Skin epidermis (tissue), 12 donors: Measurements from ENCODE around the gene OR10A3.
A peak's percentile ranks its signal among the peaks of the same experiment; 100 is the strongest.

Source experiments
- H3K27ac ChIP-seq, 21 experiments: fragments of 200-600 bp; sonication (generic) in 11 of 21; one replicate each; pipeline ENCODE4 v1.5.0; 2020; ENCODE audit warnings: mild to moderate bottlenecking in 3 of 21, inconsistent platforms in 2 of 21, moderate library complexity in 2 of 21
- H3K4me3 ChIP-seq, 7 experiments: fragments of 200-600 bp; sonication (generic) in 2 of 7; one replicate each; pipeline ENCODE4 v1.5.0; 2020; ENCODE audit warnings: inconsistent platforms in 2 of 7, mild to moderate bottlenecking in 2 of 7, moderate library complexity in 1 of 7

OR10A3 gene

DNA sequence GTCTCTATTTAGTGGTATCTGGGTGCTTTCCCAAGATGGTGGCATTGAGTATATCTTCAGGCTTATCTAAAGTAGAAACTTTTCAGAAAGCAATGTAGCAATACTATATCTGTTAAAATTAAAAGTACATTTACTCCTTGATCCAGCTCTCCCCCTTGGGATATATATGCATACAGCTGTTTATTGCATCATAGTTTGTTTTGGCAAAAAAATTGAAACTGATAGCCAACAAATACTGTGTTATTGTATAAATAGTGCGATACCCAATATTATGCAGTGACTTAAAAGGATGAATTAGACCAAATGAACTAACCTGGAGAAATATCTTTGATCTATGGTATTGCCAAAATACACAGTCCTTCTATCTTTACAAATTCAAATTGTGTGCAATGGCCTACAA is 8.4 kb upstream of the OR10A3 start:
- H3K27ac ChIP-seq: no peak overlapping the region

DNA sequence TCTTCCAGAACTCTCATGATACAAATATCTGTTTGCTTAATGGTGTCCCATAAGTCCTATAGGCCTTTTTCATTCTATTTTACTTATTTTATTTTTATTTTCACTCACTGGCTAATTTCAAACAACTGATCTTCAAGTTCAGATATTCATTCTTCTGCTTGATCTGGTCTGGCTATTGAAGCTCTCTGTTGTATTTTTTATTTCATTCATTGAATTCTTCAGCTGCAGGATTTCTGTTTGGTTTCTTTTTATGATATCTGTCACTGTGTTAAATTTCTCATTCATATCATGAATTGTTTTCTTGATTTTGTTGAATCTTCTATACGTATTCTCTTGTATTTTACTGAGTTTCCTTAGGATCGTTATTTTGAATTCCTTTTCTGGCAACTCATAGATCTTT is 2.6 kb upstream of the OR10A3 start:
- no peak overlapping the region for H3K4me3 ChIP-seq
- no peak overlapping the region for H3K27ac ChIP-seq

More for the DNA sequence above, 8.4 kb upstream of the OR10A3 start:
- H3K4me3 ChIP-seq: no peak overlapping the region

DNA sequence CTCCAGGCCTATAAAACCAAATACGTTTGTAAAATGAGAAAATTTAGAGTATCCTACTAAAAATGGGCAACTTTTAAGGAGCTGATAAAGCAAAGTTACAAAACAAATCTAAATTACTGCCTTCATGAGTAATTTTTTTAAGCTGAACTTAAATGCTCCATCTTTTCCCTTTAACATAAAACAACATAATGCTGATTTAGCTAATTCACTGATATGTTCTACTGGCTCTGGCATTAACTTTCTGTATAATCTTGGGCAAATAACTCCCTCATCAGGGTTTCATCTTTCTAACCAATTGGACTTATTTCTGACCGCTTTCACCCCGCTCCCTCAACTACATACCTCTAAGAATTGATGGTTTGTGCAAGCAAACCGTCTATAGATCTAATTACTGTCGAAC is 362 bp downstream of the OR10A3 start:
- no peak overlapping the region for H3K27ac ChIP-seq
- H3K4me3 ChIP-seq: no peak overlapping the region

DNA sequence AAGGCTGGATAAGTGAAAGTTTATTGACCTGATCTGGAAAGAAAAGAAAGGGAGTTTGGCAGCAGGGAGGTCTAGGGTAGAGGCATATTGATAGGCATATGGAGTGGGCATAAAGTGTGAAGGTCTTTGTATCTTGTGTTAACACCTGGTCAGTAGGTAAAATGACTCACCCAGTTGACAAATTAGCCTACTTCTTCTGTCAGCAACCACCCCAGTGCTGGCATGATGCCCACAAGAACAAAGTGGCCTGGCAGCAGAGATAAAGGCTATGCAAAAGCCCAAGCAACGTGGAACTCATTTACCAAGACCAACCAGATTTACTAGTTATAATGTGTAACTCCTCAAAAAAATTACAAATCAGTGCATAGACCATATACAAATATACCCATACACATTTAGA is 4.9 kb downstream of the OR10A3 start:
- Histone ChIP-seq H3K4me3 (no peak overlapping the region), H3K27ac (no peak overlapping the region)

DNA sequence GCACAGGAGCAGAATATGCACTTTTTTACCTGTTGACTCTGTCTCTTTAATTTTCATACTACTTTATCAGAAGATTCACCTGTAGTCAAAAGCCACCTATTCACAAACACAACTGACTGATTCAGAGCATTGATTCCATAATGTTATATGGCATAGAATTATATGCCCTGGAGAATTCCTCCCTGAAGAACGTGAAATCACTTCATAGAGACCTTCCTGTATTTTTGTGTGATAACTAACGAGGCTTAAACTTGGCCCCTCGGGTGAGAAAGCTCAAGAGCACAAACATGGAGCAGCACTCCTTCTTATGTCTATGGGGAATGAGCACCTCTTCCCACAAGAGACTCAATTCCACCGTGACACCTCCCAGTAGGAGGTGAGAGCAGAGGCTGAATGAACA is 10.3 kb downstream of the OR10A3 start, which contains the start of gene OR10A6:
OR10A6 (minus strand) TSS at position 101 of the 400 bp plus-strand sequence. CDS start 2,606 bp downstream, outside the sequence.
- no peak within 1 kb of the TSS for H3K4me3 ChIP-seq
- no peak within 1 kb of the TSS for H3K27ac ChIP-seq

DNA sequence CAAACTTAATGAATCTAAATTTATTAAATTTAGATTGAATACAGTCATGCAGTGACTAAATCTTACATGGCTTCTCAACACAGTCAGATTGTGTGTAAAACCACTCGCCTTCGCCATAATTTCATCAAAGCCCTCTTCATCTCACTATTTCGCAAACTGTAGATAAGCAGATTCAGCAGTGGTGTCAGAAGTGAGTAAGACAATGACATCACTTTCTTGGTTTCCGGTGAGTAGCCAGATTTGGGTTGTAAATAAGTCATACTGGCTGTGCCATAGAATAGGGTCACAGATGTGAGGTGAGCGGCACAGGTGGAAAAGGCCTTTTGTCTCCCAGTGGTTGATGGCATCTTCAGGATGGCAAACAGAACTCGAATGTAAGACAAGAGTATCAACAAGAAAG is 13.9 kb downstream of the OR10A3 start:
- Histone ChIP-seq H3K27ac (no peak overlapping the region), H3K4me3 (no peak overlapping the region)

DNA sequence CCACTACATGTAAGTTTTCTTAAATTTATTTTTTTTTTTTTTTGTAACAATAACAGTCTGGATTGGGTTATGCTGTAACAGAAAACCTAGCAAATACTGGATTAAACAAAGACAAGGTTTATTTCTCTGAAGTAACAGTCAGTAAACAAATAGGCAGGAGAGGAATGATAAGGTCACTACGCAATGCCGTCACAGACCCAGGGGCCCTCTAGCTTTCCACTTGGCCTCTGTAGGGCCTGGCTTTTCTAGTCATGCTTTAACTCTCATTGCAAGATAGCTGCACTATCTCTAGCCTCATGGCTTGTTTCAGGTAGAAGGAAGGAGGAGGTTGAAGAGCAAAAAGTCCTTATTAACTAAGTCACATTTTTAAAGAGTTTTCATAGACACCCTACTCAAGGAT is 17.0 kb downstream of the OR10A3 start:
- no peak overlapping the region for H3K4me3 ChIP-seq
- no peak overlapping the region for H3K27ac ChIP-seq

DNA sequence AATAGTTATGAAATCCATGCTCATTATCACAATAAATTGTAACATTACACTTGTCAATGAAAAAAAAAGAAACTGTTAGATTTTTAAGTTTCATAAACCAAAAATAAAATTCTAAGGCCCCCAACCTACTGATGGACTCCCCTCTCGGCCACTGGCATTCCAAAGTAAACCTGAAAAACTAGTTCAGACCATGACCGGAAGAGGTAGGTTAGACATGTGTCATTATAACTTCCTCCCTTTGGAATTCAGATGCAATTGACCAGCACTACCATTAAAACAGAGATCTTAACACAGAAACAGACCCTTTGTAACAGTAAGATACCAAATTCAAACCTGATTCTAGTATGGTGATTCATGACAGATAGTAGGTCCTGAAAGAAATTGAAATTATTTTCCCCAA is 23.4 kb downstream of the OR10A3 start:
- Histone ChIP-seq H3K27ac (no peak overlapping the region), H3K4me3 (no peak overlapping the region)

DNA sequence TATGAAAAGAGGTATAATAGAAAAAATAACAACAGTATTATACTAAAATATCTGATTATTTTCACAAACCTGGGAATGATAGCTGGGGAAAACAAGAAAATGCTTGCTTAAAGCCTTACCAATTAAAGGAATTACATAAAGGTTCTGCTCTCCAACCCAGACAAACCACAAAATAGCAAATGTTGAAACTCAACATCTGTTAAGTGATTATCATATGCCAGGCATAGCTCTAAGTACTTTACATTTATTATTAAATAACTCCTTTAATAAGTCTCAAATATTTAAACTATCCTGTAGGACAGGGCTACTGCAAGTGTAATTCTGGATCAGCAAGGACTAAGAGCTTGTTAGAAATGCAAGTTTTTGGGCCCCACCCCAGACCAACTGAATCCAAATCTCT is 30.5 kb downstream of the OR10A3 start:
- Histone ChIP-seq H3K27ac (no peak overlapping the region), H3K4me3 (no peak overlapping the region)

DNA sequence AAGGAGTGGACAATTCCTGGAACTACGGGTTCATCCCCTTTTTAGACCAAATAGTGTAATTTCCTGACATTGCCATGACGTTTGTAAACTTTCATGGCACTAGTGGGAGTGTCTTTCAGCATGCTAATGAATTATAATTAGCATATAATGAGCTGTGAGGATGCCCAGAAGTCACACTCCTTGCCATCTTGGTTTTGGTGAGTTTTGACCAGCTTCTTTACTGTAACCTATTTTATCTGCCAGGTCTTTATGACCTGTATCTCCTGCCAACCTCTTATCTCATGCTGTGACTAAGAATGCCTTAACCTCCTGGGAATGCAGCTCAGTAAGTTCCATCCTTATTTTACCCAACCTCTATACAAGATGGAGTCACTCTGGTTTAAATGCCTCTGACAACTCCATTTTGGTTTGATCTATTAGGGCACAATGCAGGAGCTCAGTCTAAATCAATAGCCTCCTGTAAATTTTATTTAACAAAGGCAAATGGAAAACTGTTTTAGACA is 31.2 kb downstream of the OR10A3 start:
- Histone ChIP-seq H3K27ac (no peak overlapping the region), H3K4me3 (no peak overlapping the region)

DNA sequence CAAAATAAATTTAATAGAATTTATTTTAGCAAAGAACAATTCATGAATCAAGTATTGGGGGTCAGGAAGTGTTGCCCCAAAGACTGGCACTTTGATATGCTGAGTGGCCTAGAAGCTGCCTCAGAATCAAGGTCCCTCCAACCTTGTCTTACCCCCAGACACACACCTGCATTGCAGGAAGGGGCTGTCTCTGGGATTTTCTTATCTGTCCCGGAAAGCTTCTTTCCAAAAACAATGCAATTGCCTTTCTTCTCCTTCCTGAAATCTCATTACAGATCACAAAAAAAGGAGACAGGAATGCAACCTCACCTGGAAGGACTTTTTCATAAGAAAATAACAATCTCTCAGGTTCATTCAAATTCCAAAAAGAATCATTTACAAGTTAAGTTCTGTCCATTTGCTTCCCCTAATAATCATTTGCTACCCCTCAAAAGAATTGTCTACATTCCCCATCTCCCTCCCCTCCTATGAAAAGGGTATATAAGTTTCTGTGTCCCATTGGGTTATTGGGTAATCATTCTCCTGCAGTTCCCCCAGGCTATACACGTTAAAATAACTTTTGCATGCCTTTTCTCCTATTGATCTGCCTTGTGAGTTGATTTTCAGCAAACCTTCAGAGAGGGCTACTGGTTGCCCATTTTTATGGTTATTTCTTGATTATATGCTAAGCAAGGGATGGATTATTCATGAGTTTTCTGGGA is 31.8 kb downstream of the OR10A3 start:
- H3K27ac ChIP-seq: no peak overlapping the region
- H3K4me3 ChIP-seq: no peak overlapping the region

DNA sequence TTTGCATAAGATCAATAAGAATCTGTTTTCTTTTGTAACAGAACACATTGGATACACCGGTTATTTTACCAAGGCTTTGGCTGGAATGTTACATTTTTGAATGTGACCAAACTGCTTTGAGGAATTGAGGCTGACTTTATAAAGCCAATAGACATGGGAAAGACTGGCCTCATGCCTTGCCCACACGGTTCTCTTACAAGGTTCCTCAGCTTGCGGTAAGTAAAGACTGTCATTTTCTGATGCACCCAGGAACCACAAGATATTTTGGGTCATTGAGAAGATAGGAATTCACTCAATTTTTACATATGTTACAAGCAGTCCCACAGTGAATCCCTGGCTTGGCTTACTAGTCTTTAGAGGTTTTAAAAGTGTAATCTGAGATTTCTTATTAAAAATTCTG is 34.4 kb downstream of the OR10A3 start:
- no peak overlapping the region for H3K27ac ChIP-seq
- H3K4me3 ChIP-seq: no peak overlapping the region

DNA sequence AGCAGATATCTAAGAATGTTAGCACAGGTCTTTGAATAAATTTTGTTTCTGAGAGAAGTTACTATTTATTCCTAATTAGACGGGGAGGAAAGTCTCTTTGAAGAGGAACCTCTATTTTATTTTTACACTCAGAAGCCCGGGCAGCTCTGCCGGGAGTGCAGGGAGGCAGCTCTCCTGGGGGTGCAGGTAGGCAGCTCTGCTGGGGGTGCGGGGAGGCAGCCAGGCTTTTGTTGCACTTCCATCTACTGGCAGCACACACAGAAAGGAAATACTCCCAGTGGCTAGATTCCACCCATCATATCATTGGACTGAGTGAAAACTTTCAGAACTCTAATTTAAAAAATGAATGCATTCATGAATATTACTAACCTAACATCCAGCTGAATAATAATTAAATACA is 35.0 kb downstream of the OR10A3 start:
- peak overlapping the region in 5 of 21 experiments; percentile 16 to 35 (median 31) for H3K27ac ChIP-seq
- H3K4me3 ChIP-seq: no peak overlapping the region

DNA sequence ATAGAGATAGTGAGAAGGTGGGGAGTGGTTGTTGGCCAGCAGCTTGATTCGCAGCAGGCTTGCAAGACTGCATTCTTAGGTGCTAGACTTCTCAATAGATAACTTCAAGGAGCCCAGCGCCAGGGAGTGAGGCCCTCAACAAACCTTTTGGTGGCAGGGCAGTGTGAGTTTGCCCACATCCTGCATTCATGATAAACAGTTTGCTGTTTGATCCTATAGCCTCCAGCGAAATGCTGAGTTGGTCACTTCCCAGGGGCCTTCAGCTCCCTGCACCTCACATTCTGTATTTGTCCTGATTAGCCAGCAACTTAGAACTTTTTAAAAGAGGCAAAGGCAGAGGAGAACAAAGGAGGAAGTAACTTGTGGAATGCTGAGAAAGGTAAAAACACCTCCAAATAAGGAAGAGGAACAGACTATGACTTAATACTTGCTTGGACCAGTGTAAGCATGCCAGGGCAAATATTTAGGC is 35.5 kb downstream of the OR10A3 start:
- peak overlapping the region in 10 of 21 experiments; percentile 3 to 67 (median 32) for H3K27ac ChIP-seq

DNA sequence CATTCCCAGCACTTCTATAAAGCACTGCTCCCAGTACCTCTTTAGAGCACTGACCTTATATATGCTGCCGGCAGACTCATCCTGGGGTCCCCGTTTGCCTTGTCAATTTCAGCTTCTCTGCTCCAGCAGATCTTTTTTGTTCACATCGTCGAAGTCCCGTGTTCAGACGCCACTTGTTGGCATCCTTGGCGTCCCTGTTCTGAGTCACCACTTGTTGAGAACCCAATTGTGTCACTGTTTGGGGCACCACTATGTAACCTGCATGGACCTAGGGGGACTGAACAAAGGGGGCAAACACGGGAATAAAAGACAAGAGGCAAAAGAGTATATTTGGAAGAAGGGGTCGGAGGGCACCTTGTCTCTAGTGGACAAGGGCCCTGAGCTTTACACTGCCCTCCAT is 36.0 kb downstream of the OR10A3 start:
- peak overlapping the region in 11 of 21 experiments; percentile 3 to 67 (median 35) for H3K27ac ChIP-seq
- no peak overlapping the region for H3K4me3 ChIP-seq

More for the DNA sequence above, 35.5 kb downstream of the OR10A3 start:
- H3K4me3 ChIP-seq: no peak overlapping the region

DNA sequence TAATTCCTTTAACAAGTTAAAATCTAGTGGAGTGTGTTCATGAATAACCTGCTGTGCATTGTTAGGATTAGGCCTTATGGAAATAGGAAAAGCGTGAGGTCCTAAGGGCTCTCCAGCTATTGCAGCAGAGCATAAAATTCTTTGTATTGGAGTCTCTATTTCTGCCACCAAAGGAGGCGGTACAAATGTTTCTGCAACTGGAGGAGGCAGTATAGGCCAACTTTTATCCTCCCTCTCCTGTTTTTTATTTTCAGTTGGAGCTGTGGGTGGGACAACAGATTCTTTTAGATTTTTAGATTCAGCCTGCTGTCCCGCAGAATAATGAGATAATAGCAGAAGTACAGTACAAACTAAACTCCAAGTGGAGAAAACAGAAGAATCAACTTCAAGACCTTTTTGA is 36.6 kb downstream of the OR10A3 start:
- peak overlapping the region in 8 of 21 experiments; percentile 3 to 60 (median 35) for H3K27ac ChIP-seq
- no peak overlapping the region for H3K4me3 ChIP-seq

DNA sequence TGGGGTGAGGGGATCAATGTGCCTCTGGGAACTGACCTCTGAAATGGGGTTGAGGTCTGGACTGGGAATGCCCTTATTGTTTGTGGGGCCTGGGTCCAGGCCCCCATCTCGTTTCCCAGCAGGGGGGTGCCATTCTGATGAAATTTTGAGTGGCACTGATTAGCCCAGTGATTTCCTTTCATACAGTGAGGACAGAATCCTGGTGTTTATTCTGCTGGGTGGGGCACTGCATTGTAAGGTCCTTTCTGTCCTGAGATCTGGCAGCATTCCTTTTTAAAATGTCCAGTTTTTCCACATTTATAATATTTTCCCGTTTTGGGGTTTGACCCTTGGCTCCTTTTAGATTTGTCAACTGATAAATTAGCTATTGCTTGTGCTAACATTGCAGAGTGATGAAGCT is 37.6 kb downstream of the OR10A3 start:
- peak overlapping the region in 1 of 21 experiments; percentile 38 for H3K27ac ChIP-seq
- no peak overlapping the region for H3K4me3 ChIP-seq

DNA sequence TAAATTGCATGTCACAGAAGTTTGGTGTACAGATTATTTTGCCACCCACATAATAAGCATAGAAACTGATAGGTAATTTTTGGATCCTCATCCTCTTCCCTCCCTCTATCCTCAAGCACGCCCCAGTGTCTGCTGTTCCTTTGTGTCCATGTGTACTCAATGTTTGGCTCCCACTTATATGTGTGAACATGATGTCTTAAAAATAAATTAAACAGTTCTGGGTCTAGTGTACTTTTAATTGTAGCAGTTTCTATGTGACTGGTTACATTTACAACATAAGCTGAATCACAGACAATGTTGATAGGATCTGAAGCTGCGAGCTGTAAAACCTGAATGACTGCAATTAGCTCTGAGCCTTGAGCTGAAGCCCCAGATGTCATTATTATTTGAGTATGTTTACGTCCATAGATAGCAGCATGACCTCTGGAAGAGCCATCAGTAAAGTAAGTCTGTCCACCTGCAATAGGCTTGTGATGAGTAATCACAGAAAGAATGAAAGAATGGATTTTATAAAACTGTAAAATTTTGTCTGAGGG is 40.1 kb downstream of the OR10A3 start:
- Histone ChIP-seq H3K4me3 (no peak overlapping the region), H3K27ac (peak overlapping the region in 6 of 21 experiments; percentile 14 to 47 (median 37))

DNA sequence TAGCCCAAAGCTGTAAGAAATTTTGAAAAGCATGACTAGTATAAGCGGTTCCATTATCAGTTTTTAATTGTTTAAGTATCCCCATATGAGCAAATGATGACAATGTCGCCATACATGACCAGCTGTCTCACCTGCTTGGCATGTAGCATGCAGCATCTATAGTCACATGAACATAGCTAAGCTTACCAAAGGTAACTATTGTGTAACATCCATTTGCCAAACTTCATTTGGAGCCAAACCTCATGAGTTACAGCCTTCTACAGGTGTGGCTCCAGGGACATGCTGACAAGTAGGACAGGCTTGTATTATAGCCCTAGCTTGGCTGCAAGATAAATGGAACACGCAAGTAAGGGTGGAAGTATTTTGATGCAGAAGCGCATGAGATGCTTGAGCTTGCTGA is 40.8 kb downstream of the OR10A3 start:
- H3K4me3 ChIP-seq: no peak overlapping the region
- H3K27ac ChIP-seq: peak overlapping the region in 2 of 21 experiments; percentile 21 to 46

DNA sequence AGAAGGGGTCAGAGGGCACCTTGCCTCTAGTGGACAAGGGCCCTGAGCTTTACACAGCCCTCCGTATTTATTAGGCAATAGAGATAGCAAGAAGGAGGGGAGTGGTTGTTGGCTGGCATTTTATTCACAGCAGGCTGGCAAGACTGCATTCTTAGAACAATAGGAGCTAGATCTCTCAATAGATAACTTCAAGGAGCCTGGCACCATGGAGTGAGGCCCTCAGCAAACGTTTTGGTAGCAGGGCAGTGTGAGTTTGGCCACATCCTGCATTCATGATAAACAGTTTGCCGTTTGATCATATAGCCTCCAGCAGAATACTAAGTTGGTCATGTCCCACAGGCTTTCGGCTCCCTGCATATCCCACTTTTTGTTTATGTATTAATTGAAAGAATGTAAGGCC is 42.1 kb downstream of the OR10A3 start:
- peak overlapping the region in 2 of 21 experiments; percentile 9 to 29 for H3K27ac ChIP-seq
- H3K4me3 ChIP-seq: no peak overlapping the region

DNA sequence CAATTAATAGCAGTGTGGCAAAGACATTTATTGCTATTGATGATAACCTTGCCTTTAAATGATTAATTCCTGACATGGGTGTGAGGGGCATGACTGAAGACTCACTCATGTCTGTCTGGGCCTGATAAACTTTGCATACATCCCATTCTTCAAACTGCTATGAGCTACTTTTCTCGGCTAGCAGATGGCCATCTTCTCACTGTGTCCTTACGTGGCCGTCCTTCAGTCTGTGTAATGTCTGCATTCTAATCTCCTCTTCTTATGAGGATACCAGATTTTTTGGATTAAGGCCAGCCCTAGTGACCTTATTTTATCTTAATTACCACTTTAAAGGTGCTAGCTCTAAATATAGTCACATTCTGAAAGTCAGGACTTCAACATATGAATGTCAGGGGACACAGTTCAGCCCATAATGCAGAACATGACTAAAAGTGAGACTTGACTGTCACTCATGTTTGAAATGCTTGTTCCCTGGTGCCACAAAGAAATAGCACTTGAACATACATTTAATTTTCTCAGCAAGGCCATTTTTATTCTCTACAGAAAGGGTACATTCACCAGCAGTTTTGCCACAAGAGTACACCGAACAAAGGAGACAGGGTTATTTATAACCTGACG is 42.7 kb downstream of the OR10A3 start:
- no peak overlapping the region for H3K27ac ChIP-seq
- H3K4me3 ChIP-seq: no peak overlapping the region
